GM18907 (cell line): Measurements from ENCODE around the gene STIMATE.

ENCODE experiments used
- ATAC-seq: cut with Tn5 transposase; IDR thresholded peaks from one replicate; pipeline ENCODE4 v1.9.1; 2021; ENCODE audit warnings: mild to moderate bottlenecking, moderate library complexity; ENCODE audit not compliant: unreplicated experiment

STIMATE gene

GRCh38 chr3:52843108-52843865 is 54.1 kb downstream of the STIMATE start:
- no peak for ATAC-seq

- ATAC-seq = no peak
These were observed 54.9 kb downstream of the STIMATE start for GRCh38 chr3:52842424-52842823.

GRCh38 chr3:52841981-52842340 is 55.4 kb downstream of the STIMATE start:
- ATAC-seq = no peak

GRCh38 chr3:52841211-52841980 is 56.0 kb downstream of the STIMATE start:
- no peak for ATAC-seq

GRCh38 chr3:52839892-52840545 is 57.3 kb downstream of the STIMATE start:
- ATAC-seq = no peak

GRCh38 chr3:52839268-52839575 is 58.1 kb downstream of the STIMATE start:
- no peak for ATAC-seq

- ATAC-seq = no peak
These were observed 58.6 kb downstream of the STIMATE start for GRCh38 chr3:52838561-52839267.

- ATAC-seq = no peak
These were observed 60.4 kb downstream of the STIMATE start for GRCh38 chr3:52836986-52837385.

- no peak for ATAC-seq
These were observed 60.9 kb downstream of the STIMATE start for GRCh38 chr3:52836471-52836845.

- ATAC-seq = no peak
These were observed 61.4 kb downstream of the STIMATE start for GRCh38 chr3:52835766-52836470.

- no peak for ATAC-seq
These were observed 62.4 kb downstream of the STIMATE start, which contains the start of gene MUSTN1 for GRCh38 chr3:52834871-52835501. MUSTN1 (minus strand) TSS chr3:52835019; CDS start chr3:52834948, 71 bp downstream.

GRCh38 chr3:52833202-52833601 is 64.1 kb downstream of the STIMATE start:
- no peak for ATAC-seq

GRCh38 chr3:52831500-52832301 is 65.6 kb downstream of the STIMATE start:
- ATAC-seq = no peak

GRCh38 chr3:52830535-52831258 is 66.7 kb downstream of the STIMATE start, which contains the start of gene ITIH4:
ITIH4 (minus strand) TSS chr3:52830672; CDS start chr3:52830642, 30 bp downstream.
- no peak for ATAC-seq

GRCh38 chr3:52829906-52830463 is 67.4 kb downstream of the STIMATE start:
- ATAC-seq = no peak

- ATAC-seq = no peak
These were observed 67.9 kb downstream of the STIMATE start for GRCh38 chr3:52829482-52829881.

GRCh38 chr3:52827866-52828376 is 69.4 kb downstream of the STIMATE start:
- ATAC-seq = no peak

- ATAC-seq = no peak
These were observed 69.9 kb downstream of the STIMATE start for GRCh38 chr3:52827441-52827840.
